ENCODE results near the gene DOK1.

Gene DOK1

DNA sequence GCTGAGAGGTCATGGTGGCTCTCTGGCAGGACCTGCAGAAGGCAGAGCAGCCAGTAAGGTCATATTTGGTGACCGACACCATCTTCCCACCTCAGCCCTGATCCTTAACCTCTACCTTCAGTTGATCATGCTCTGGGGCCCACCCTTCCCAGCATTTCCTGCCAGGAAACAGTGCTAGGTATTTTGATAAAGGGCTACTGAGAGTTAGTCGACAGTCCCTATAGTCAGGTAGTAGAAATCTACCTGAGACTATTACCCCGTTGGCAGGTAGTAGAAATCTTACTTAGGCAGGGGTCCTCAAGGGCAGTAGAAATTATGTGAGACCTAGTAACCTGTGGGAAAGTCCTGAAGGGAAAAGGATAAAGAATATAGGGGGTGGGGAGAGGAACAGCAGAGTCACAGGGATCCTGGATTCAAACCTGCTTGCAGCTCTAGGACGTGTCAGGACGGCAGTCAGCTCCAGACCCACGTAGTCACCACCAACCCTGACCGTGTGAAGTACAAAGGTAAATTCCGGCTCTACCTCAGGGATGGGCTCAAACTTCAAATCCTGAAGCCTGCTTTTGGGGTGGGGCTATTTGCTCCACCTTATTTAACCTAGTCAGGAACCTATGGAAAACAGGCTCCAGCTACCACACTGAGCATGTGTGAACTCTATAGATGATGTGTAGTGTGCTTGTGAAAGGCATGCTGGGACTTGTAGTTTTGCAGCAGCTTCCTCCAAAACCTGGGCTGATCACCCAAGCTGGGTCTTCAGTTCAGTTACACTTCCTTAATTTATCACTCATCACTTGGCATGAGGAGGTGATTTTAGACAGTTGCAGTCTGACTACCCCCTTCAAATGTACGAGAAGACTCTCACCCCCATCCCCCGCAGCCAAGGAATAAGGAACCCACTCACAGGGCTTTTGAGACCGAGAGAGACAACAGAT lies 28.5 kb upstream of the DOK1 start, which contains the start of gene DQX1:
DQX1 (minus strand) TSS at position 515 of the 932 bp plus-strand sequence; CDS start at position 13, 502 bp downstream.
- no peak for DNase-seq

DNA sequence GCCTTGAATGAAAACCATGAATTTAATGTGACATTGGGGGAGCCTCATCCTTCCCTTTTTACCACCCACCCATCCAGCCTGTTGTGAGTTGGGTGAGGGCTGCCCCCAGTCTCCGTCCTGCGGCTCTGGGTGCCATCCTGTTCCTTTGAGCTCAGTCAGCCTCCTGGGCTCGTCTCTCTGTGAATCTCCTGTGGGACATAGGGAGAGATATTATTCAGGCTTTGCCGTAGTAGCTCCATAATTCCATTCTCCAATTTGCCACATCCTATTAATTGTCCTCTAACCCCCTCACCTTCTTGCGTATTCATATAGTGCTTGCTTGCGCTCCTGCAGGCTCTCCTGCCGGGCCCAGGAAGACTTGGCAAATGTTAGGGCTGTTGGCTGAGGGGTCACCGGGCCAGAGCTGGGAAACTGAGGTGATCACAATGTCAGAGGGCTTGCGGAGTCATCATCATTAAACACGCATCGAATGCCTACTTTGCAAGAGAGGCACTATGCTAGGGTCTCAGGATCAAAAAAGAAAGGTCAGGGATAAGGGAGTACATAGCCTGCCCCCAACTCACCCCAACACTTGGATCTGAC lies 27.8 kb upstream of the DOK1 start:
- no peak for DNase-seq

DNA sequence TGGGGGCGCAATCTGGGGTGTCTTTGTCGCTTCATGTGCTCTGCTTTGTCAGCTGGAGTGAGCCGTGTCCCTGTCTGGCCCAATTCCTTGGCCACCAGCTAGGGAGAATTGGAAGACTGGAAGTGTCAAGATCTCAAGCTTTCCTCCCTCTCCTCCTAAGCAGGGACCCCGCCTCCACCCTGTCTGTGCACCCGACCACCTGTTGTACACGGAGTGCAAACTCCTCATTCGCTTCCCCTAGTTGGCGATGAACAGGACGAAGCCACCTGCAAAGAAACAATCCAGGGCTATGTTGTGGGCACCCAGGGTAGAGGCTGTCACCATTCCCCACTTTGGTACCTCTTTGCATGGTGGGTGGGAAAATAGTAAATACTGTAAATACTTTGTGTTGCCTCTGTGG lies 26.8 kb upstream of the DOK1 start:
- DNase-seq: no peak

DNA sequence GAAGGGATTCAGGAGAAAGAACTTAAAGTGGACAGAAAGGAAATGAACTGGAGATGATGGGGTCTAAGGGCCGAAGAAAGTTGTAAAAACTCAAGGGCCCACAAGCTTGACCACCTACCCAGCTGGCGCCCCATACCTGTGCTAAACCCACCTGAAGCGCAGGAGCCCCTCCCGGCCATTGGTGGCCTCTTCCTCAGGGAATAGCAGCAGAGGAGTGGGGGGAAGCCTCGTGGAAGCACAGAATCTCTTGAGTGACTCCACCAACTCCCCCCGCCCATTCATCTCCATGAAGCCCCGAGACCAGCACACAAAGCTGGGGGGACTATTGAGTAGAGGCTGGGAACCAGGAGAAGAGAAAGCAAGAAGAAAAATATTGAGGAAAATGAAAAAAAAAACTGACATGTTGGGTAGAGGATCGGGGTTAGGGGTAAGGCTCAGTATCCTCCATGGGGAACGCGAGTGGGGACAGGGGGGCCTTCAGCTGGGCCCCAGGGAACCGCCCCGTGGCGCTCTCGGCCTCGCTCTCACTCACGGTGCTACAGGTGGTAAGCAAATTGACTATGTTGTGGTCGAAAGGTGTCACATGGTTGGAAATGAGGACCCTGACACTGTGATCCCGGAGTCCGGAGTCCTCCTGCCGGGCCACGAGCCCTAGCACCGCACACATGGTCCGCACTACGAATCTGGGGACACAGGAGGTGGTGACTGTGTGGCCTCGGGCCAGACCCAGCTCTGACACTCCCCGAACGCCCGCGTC lies 25.7 kb upstream of the DOK1 start:
- no peak for DNase-seq

DNA sequence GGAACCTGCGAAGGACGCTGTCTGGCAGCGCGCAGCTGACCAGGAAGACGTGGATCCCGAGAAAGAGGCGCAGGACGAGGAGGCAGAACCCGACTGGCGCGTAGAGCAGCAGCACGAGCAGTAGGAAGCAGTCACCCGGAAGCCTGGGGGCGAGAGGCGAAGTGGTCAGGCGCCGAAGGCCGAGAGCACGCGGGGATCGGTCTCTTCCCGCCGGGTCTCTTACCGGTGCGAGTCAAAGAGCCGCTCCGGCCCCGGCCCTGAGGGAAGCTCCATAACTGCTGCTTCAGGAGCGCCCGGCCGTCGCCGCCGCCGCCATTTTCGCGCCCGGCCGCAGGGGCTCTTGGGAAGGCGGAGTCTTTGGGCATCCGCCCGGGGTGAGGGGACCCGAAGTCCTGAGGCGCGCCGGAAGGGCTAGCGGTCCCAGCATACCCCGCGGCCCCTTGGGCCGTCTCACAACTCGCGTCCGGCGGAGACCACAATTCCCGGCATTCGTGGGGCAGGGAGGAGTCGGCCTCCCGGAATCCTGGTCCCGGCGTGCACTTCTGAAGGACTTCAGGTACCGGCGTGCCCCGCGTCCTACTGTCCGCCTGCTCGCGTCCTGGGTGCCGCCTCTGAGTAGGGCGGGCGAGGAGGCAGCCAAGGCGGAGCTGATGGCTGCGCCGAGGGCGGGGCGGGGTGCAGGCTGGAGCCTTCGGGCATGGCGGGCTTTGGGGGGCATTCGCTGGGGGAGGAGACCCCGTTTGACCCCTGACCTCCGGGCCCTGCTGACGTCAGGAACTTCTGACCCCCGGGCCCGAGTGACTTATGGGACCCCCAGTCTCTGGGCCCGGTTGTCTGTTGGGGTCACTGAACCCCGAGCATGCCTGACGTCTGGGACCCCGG lies 24.9 kb upstream of the DOK1 start, which contains the start of the genes AUP1 and HTRA2:
AUP1 (minus strand) TSS at position 350 of the 882 bp plus-strand sequence; CDS start at position 273, 77 bp downstream.
HTRA2 (plus strand) TSS at position 577 of the 882 bp plus-strand sequence; CDS start at position 651, 74 bp downstream.
- DNase-seq: peak; percentile 98

DNA sequence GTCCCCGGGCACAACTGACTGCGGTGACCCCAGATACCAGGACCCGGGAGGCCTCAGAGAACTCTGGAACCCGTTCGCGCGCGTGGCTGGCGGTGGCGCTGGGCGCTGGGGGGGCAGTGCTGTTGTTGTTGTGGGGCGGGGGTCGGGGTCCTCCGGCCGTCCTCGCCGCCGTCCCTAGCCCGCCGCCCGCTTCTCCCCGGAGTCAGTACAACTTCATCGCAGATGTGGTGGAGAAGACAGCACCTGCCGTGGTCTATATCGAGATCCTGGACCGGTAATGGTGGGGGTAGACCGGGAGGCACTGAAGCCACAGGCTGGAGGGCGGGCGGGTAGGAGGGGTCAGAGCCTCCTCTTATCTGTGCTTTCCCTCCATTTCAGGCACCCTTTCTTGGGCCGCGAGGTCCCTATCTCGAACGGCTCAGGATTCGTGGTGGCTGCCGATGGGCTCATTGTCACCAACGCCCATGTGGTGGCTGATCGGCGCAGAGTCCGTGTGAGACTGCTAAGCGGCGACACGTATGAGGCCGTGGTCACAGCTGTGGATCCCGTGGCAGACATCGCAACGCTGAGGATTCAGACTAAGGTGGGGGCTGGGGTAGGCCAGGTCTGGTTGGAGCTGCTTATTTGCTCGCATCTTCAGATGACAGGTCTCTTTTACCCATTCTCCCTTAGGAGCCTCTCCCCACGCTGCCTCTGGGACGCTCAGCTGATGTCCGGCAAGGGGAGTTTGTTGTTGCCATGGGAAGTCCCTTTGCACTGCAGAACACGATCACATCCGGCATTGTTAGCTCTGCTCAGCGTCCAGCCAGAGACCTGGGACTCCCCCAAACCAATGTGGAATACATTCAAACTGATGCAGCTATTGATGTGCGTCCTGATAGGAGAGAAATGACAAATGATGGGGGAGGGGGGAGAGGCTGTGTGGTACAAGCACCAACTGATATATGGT lies 24.0 kb upstream of the DOK1 start:
- no peak for DNase-seq

DNA sequence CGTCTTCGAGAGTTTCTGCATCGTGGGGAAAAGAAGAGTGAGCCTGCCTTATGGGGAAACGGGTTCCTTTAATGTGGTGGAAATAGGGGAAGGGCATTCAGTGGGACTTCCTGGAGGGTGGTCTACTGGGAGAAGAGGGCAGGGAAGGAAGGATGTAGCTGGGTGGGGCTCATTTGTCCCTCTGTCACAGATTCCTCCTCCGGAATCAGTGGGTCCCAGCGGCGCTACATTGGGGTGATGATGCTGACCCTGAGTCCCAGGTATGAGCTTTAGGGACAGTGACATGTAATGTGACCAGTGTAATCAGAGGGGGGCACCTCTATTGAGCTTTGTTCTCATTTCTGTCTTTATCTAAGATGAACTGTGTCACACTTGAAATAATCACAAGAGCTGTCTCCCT lies 22.9 kb upstream of the DOK1 start:
- no peak for DNase-seq

DNA sequence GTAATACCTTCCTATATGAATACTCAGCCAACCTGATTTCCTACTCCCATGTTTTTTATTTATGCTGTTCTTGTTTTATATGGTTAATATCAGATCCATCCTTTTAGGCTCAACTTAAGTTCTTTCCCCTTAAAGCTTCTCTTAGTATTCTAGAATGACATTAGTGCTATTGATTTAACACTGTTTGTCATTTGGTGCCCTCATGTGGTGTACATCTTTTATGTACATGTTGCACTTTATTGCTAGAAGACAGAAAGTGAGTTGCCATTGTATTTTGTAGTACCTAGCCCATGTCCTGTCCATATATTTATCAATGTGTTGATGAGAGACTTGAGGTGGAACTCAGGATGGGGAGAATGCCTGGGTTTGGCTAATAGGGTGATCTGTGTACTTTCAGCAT lies 22.3 kb upstream of the DOK1 start:
- DNase-seq: no peak

DNA sequence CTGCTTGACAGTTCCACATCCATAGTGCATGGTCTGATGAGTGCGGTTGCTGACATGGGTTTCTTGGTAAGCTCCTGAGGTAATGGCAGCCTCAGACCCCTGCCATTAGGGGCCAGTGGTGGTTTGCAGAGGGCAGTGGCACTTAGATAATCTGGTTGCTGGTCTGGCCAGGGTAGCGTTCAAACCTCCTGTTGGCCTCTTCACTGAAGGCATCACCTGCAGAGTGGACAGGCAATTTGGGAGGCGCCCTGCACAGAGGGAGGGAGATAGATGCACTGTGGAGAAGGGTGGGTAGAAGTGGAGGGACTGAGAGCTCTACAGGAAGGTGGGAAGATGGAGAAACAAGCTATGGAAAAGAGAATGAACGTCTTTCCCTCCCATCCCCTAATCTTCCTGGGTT lies 21.1 kb upstream of the DOK1 start:
- no peak for DNase-seq

DNA sequence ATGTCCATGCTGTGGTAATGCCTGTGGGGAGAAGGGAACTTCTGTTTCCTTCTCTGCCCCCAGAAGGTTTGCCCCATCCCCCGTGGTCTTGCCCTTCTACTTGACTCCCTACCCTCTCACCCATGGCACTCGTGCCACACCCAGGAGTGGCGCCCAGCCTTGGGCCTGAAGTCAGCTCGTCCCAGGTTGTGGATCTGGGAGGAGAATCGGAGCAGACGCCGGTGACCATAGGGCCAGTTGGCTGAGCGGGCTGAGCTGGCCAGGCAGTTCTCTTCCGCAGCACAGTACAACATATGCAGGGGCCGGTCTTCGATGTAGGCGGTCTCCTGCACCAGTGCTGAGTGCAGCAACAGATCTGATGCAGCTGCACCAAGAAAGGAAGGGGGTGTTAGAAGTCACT lies 20.1 kb upstream of the DOK1 start:
- no peak for DNase-seq

DNA sequence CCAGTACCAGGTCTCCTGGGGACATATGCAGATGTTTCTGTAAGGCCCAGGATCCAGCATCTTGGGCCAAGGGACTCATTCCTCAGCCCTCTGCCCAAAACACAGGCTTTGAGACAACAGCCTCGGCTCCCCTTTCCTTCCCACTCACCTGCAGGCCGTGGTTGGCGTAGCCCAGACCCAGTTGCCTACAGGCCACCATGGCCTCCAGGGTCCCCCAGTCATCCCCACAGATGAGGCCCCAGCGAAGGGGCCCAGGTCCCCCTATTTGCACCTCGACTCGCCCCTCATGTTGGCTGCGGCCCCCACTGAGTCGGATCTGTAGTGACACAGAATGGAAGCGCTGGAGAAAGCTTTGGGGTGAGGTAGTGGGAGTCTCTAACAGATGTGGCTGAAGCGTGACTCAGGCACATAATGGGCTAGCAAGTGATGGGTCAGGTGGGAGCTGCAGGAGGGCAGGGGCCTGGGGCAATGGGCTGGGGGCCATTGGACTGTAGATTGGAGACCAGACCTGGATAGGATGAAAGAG lies 19.0 kb upstream of the DOK1 start:
- DNase-seq: no peak

DNA sequence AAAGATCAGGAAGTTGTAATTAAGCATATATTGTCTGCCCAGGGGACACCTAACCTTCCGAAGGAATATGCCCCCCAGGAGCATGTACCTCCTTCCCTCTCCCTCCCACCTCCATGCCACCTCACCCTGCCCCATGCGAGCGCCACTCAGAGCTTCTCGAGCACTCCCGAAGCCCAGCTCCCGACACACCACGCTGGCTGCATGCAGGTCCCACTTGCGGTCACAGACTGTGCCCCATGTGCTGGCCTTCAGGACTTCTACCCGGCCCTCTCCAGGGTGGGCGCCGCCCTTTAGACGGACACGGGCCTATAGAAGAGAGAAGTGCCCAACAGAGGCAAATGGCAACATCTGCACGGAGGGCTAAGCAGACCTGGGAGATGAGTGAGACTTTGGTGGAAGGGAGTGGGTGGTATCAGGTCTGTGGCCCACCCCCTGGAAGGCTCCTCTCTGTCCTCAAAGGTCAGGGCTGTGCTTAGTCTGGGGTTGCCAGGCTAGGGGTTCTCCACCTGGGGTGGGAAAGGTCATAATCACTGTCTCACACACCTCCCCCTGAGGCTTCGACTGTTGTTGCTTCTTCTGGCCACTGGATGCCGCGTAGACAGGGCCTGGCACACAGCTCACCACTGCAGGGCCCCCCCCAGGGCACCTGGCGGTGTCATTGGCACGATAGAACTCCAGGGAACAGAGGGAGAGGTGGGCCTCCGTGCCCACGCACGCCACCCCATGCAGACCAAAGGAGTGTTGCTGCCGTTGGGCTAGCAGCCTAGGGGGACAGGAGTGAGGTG lies 18.2 kb upstream of the DOK1 start:
- no peak for DNase-seq

DNA sequence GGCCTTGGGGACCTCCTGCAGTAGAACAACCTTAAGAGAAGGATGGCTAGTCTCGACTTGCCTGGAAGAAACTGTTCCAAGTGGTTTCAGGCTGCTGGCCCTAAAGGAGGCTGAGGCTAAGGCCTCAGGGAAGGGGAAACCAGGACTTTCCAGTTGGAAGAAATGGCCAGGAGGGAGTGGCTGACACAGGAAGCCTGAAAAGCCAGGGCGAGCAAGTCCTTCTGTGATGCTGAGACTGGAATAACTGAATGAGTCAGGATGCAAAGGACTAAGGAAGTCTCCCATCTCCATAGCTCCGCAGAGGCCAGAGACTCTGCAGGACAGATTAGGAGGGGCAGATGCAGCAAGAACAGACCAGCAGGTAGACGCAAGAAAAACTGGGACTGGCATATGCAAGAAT lies 17.4 kb upstream of the DOK1 start:
- DNase-seq: no peak

DNA sequence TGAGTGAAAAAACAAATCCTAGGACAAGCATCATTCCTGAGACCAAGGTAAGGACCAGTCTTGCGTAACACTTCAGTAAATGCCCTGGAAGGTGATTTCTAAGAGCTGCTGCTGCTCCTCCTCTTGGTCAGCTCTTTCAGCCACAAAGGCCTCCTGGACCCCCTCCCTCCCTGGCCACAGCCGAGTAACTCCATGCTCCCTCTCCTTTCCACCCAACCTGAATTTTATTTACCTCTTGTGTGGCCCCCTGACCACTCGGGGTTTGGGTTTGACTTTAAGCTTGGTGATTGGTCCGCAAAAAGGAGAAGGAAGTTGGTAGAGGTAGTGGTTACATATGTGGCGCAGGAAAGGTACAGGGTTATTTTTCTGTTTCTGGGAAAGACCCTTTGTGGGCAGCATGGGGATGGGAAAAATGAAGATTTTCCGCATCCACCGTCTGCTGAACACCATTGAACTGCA lies 15.6 kb upstream of the DOK1 start:
- DNase-seq: no peak

DNA sequence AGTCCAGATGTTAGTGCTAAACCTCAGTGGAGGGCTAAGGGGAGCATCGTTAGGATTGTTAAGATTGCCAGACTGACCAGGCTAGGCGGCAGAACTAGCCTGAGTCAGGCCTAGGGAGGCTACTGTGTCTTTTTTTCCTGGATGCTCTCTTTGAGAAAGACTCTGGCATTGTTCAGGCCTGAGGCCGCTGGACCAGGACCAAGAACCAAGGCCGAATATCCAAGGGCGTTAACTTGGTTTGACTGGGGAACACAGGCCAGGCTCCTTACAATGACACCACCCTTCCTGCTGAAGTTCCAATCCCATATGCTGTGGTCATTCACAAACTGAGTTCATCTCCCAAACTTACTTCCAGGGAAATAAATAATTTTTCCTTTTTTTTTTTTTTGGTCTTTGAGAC lies 14.2 kb upstream of the DOK1 start:
- DNase-seq: no peak

DNA sequence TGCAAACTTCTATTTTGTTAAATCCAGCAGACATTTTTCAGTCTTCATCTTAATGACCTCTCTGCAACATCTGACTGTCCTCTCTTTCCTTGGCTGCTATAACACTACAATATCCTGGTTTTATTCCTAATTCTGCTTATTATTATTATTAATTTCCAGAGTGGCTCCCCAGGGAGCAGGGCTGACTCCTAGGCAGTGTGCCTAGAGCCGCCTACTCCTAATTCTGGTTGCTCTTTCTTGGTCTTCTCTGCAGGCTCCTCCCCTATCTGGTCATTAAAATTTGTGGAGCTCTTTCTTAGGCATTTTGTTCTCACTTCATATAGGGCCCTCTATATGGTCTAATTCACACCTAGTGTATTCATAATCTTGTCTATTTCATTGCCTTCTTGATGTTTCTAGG lies 11.5 kb upstream of the DOK1 start:
- no peak for DNase-seq

DNA sequence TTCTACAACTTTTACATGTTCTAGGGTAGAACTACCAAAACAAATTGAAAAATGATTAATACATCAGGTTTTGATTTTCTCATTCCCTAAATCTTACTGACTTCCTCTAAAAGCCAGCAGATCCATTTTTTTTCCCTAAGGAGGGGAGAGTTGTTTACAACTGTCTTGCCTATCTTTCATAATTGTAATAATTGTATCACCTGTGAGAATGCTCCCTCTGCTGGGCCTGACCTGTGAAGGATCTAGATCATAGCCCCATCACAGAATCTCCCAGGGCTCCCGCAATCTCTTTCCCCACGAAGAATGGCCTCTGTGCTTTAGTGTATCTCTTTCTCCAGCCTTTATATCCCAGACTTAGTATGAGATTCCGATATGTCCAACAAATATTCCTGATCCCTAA lies 9.9 kb upstream of the DOK1 start:
- DNase-seq: no peak

DNA sequence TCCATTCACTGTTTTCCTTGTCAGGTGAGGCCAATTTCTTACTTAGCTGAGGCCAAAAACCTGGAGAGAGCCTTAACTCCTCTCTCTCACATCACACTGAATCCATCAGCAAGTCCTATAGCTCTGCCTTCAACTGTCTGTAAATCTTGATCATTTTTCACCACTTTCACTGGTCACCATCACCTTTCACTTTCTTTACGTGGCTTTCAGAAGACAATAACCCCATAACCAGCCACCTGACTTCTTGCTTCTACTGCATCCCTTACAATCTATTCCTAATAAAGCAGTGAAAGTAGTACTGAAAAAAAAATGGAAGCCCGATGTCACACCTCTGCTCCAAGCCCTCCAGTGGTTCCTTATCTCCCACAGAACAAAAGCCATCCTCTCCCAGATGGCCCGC lies 8.5 kb upstream of the DOK1 start:
- no peak for DNase-seq

DNA sequence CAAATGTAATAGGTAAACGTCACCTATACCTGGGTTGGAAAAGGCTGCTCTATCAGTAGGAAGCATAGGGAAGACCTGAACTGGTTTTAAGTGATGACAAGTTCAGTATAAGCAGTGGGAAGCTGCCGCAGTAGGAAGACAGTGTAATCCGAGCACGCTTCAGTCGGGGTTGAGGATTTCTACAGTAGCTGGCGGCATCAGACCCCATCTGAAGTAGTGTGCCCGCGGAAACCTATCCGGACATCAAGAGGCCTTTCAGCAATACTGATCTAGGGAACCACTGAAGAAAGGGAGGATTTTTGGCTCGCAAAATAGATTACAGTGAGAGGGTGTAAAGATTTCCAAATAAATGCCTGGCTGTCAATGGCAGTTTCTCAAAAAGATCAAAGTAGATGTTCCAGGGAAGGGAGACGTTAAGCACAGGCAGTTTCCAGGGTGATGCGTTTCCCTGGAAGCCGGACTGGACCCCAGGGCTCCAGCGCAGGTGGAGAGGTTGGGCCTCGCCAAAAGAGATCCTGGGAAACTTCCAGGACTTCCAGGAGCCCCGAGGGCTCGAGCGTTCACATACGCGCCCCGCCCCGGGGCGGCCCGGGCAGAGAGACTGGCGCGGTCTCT lies 6.1 kb upstream of the DOK1 start:
- no peak for DNase-seq
